ENCODE results near the gene CDH4. TPM values are rescaled to one million over a fixed set of nuclear protein-coding genes. Genes with fewer than 3 reads are reported as not detected.

CDH4 gene
- total RNA-seq, 1 donor from 2014 or later: 0.06 TPM

- intact Hi-C loops (cut with DNase I): no loop called here
- H3K4me3 ChIP-seq: no peak overlapping the region
- H3K4me1 ChIP-seq: no peaks in the 10 kb centered on the region
- H3K27ac ChIP-seq: no peak overlapping the region
- H3K36me3 ChIP-seq: no peaks in the 10 kb centered on the region
- ATAC-seq: no peak
- H3K27me3 ChIP-seq (ENCODE audit: low read depth): peaks cover 55% of the 10 kb centered on the region
- no peak for TF ChIP-seq CTCF (IDR thresholded peaks at IDR 0.05)
- H3K9me3 ChIP-seq: no peaks in the 10 kb centered on the region
- no peak for DNase-seq
Measured at GRCh38 chr20:61256365-61256764, 4.3 kb downstream of the CDH4 start.

DNA sequence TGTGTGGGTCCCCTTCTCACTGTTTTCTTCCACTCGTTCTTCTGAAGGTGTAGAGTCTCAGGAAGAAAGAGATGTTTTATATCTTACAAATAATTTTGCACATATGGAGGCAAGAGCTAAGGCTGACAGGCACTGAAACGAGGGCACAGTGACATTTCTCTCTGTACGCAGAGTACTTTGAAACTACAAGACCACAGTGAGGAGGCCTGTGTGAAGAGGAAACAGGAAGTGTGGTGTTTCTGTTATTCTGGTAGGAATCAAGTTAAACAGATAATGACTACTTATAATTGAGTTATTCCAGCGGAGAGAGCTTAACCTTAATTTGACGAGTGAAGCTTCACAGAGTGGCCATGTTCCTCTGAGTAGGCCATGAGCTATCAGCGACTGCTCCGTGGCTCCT lies 4.8 kb downstream of the CDH4 start:
- H3K9me3 ChIP-seq: no peaks in the 10 kb centered on the region
- no peak for TF ChIP-seq CTCF (IDR thresholded peaks at IDR 0.05)
- no peaks in the 10 kb centered on the region for H3K36me3 ChIP-seq
- intact Hi-C loops (cut with DNase I): no loop called here
- H3K27me3 ChIP-seq (ENCODE audit: low read depth): peaks cover 50% of the 10 kb centered on the region
- H3K4me1 ChIP-seq: no peaks in the 10 kb centered on the region
- H3K4me3 ChIP-seq: no peak overlapping the region
- ATAC-seq: no peak
- no peak for DNase-seq
- H3K27ac ChIP-seq: no peak overlapping the region

- ATAC-seq: no peak
- H3K27me3 ChIP-seq (ENCODE audit: low read depth): peaks cover 46% of the 10 kb centered on the region
Measured at GRCh38 chr20:61257611-61258010, 5.5 kb downstream of the CDH4 start.

GRCh38 chr20:61259741-61260140 lies 7.7 kb downstream of the CDH4 start:
- intact Hi-C loops (cut with DNase I): no loop called here
- H3K36me3 ChIP-seq: no peaks in the 10 kb centered on the region
- DNase-seq: no peak
- ATAC-seq: no peak
- TF ChIP-seq CTCF (IDR thresholded peaks at IDR 0.05): no peak
- no peak overlapping the region for H3K4me3 ChIP-seq
- H3K9me3 ChIP-seq: no peaks in the 10 kb centered on the region
- H3K27ac ChIP-seq: no peak overlapping the region
- H3K27me3 ChIP-seq (ENCODE audit: low read depth): peaks cover 25% of the 10 kb centered on the region
- no peaks in the 10 kb centered on the region for H3K4me1 ChIP-seq

More at GRCh38 chr20:61257611-61258010, 5.5 kb downstream of the CDH4 start:
- no peaks in the 10 kb centered on the region for H3K9me3 ChIP-seq
- no peaks in the 10 kb centered on the region for H3K4me1 ChIP-seq
- intact Hi-C loops (cut with DNase I): no loop called here
- no peaks in the 10 kb centered on the region for H3K36me3 ChIP-seq
- DNase-seq: no peak
- TF ChIP-seq CTCF (IDR thresholded peaks at IDR 0.05): no peak
- H3K27ac ChIP-seq: no peak overlapping the region
- H3K4me3 ChIP-seq: no peak overlapping the region

GRCh38 chr20:61260905-61261304 lies 8.8 kb downstream of the CDH4 start:
- DNase-seq: no peak
- Histone ChIP-seq H3K27ac (no peak overlapping the region), H3K36me3 (no peaks in the 10 kb centered on the region), H3K27me3 (ENCODE audit: low read depth) (peaks cover 15% of the 10 kb centered on the region), H3K4me1 (no peaks in the 10 kb centered on the region), H3K4me3 (no peak overlapping the region), H3K9me3 (no peaks in the 10 kb centered on the region)
- no peak for ATAC-seq
- intact Hi-C loops (cut with DNase I): no loop called here
- no peak for TF ChIP-seq CTCF (IDR thresholded peaks at IDR 0.05)

- intact Hi-C loops (cut with DNase I): no loop called here
Measured at GRCh38 chr20:61262036-61262435, 10.0 kb downstream of the CDH4 start.

More at GRCh38 chr20:61262036-61262435, 10.0 kb downstream of the CDH4 start:
- no peaks in the 10 kb centered on the region for H3K36me3 ChIP-seq
- H3K27me3 ChIP-seq (ENCODE audit: low read depth): peaks cover 3% of the 10 kb centered on the region
- H3K27ac ChIP-seq: no peak overlapping the region
- no peak overlapping the region for H3K4me3 ChIP-seq
- no peaks in the 10 kb centered on the region for H3K4me1 ChIP-seq
- ATAC-seq: no peak
- no peaks in the 10 kb centered on the region for H3K9me3 ChIP-seq
- no peak for TF ChIP-seq CTCF (IDR thresholded peaks at IDR 0.05)
- DNase-seq: no peak
